HG02623 (cell line): ENCODE data around the gene NCBP2L.

Experiments
- ATAC-seq: cut with Tn5 transposase; IDR thresholded peaks from one replicate; pipeline ENCODE4 v1.9.1; 2021; ENCODE audit warnings: moderate library complexity; ENCODE audit not compliant: unreplicated experiment

The NCBP2L gene

DNA sequence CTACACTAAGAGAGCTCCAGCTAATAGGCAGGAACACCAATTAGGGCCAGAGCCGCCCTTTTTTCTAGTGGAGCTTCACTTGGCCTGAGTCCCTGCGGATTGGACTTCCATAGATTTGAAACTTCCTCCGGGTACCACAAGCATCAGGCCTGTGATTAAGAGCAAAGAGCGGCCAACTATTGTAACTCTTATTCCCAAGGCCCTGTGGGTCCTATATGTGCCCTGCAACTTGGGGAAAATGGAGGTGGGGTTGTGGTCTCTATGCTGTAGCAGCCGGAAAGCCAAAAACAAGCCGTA, at the start of gene NCBP2L:
TSS of gene NCBP2L (plus strand) at position 198 of the 297 bp plus-strand sequence. CDS start 16,488 bp downstream, outside the sequence.
- ATAC-seq: no peak

DNA sequence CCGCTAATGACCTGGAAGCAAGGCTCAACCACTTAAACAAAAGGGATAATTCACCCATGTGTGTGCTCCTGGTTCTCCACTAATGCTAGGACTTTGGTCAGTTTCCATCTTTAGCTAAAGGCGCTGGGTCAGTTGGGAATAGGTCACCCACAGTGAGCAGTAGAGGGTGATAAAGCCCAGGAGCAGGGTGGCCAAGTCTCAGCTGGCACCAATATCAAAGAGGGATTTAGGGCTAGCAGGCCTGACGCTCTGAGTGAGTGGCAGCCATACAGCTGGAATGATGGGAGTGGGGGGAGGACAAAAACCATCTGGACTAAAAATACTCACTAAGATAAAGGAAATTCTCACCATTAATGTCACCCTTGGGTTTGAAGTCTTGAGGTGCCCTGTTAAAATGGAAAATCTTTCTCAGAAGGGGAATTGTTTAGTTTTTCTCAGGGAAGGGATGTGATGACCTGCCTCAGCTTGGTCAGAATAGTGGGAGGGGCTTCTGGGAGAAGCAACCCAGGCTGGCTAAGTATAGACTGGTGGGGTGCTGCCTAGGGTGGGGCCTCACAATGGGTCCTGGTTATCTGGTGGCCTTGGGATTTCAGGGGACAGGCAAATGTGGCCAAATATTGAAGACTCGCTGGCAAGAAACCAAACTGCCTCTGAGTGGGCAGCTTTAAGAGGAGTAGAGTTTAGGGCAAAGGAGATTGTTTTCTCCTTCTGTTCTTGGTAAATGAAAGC, 49.0 kb upstream of the NCBP2L start:
- no peak for ATAC-seq

DNA sequence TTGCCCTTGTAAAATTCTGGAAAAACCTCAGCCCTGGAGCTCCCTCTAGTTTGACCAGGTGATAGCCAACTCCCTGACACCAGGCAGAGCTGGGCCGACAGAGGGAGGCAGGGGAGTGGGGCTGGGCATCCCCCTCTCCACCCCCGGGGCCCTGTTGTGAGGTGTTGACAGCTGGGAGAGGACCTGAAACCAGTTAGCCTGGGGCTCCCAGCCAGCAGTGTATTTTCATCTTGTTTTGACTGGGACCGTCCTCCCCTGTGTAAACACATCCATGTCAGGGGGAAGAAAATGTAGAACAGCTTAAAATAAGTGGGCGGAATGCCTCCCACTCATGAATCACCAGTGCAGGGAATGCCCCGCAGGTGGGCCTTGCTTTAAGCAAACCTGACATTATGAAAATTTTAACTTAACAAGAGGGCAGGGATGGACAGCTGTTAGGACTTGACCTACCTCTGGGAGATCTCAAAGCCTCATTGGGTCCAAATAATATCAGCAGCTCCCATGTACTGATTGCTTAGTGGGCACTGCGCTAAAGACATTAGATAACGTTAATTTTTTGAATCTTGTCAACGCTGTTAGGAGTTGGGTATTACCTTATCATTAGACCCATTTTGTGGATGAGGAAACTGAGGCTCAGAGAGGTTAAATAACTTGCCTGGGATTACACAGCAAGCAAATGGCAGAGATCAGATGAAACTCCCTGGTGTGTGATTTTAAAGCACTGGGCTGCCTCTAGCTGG, 47.8 kb upstream of the NCBP2L start:
- ATAC-seq: peak; percentile 83

DNA sequence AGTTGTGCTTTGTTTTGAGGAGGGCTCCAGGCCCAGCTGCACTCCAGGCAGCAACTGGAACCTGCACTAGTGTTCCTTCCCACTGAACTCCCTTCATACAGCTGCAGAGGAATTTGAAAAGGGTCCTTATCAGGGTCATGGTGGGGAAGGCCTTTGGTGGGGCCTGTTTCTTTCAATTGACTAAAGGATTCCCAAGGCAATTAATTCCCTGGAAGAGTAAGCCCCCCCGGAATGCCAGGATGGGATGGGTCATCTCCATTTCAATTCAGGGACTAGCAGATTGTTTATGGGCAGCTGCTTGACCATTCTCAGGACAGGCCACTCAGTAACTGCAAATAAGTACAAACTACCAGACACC, 47.3 kb upstream of the NCBP2L start:
- no peak for ATAC-seq

DNA sequence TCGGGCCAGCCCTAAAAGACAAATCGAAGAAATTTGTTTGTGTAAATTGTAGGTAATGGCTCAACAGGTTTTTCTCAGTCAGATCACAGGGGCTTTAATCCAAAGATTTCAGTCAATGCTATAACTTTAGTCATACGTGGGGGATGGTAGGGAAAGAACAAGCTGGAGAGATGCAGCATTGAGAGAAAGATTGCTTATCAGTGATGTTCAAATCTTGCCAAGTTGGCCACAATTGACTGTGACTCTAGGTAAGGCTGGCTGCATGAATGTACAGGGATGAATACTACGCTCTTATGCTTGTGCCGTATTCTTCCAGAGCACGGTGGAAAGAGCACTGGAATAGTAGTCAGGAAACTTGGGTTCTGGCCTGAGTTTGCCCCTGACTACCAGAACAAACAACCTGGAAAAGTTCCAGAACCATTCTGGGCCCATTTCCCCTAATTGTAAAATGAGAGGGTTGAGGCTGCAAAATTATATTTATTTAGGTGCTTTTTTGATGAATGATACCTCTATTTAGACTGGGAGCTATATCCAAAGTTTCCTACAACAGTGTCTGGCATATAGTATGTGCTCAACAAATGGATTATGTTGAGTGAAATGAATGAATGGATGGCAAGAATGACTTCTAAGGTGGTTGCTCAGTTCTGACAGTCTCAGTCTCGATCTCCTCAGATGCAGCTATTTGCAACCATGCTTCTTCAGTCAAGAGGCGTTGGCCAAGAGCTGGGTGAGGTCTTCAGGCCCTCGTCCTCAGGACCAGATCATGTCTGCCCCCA, 46.4 kb upstream of the NCBP2L start:
- no peak for ATAC-seq

DNA sequence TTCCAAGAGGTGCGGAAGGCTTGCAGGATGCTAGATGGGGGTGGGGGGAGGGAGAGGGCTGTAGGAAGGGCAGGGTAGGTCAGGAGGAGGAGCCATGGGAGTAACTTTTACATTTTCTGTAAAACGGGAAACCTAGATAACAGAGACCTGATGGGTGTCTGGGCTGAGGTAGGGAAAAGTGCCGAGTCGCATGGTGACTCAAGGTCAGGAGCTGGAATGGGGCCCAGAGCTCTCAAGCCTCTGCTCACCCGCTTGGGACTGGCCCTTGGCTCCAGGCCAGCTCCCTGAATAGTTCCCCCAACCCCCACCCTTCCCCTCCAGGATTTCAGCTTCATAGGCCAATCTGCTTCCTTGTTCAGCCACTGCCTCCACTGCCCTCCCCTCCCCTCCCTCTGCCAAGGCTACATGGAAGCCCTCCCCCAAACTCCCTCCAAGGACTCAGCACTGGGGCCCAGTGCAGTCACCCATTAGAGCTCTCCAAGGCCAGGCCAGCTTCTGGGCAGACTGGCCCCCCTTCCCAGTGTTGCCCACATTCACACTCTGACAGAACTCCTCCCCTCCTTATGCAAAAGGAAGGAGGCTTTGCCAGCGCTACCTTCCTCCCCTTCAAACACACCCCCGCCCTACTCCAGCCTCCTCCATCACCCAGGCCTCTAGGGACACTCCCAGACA, 45.6 kb upstream of the NCBP2L start:
- ATAC-seq: no peak

DNA sequence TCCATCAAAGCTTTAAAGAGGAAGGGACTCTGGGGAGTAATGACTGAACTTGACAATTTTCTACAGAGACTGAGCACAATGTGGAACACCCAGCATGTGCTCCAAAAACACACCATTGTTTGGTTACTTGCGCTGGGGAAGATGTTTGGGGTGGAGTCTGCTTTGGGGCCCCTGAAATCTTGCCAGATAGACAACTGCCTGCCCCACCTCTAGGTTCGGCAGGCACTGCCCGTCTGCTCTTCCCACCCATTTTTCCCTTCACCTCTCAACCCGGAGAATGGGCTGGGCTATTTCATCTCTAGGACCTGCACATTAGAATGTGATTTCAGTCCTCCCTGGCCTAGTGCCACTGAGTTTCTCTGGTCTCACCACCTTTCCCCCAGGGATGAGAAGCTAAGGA, 43.8 kb upstream of the NCBP2L start:
- no peak for ATAC-seq

DNA sequence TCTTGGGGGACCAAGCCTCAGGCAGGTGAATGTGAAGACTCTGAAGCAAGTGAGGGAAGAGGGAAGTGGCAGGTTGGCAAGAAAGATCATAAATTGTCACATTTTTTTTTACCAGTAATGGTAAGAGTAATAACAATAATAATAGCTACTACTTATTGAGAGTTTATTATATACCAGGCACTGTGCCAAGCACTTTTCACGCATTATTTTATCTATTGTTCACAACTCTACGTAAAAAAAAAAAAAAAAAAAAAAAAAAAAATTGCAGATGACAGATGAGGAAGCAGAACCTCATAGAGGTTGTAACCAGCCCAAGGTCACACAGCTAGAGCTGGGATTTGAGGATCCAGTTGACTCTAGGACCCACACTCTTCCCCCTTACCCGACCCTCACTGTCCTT, 42.9 kb upstream of the NCBP2L start:
- no peak for ATAC-seq

DNA sequence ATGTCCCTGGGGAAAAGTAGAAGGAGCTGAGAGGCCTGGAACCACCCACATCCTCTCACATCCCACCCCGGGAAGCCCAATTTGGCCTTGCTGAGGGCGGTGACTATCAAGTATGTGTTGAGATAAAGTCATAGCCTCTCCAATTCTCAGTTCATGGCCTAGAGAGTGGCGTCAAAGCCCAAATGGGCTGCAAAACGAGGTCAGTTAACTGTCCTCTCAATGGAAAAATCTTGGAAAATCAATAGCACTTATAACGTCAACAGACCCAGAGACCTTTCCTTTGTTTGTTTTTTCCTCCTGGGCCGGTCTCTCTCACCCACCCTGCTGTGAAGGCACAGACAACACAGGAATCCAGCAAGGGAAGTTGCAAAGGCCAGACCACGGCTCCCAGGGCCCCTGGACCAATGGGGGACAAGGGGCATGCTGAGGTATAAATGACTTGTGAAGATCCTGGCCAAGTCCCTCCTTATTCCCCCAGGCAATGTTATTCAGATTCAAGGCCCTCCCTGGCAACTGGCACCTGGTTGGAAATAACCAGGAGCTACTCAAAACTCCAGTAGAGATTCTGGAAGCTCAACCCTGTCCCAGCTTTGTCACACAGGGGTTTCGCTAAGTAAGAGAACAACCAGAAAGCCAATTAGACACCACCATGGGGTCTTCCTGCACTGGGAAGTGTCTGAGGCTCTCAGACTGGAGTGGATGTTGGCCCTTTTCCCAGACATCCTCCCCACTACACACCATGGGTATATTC, 40.6 kb upstream of the NCBP2L start:
- ATAC-seq: no peak

DNA sequence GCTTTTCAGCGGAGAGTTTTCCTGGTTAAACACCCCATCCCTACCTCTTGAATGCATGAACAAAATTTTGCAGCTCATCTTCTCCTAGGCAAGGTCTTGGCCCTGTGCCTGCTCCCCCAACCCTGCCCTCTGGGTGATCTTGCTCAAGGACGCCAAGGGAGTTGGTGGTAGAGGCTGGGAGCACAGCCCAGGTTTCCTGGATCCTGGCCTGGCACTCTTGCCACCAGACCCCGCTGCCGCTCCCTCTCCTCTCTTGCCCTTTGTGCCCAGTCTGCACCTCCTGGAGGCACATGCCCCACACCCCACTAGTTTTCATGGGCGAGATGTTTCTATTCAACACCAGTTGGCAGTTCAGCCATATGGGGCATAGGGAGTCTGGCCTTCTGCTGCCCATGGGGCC, 39.3 kb upstream of the NCBP2L start:
- no peak for ATAC-seq

DNA sequence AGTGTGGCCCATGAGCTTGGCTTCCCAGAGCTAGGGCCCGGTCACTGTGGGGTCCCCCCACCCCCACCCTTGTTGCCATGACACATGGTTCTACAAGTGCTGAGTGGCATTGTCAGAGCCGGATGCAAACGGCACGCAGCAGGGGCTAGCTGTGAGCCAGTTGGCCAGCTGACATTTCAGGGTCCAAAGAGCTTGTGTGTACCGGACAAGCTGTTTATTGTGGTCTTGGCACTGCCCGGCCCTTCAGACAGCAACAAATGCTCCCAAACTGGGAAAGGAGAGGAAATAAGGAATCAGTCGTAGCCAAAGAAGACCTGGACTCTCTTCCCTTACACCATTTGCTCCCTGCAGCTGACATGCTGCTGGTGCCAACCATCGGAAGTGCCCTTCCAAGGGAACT, 38.8 kb upstream of the NCBP2L start:
- no peak for ATAC-seq

DNA sequence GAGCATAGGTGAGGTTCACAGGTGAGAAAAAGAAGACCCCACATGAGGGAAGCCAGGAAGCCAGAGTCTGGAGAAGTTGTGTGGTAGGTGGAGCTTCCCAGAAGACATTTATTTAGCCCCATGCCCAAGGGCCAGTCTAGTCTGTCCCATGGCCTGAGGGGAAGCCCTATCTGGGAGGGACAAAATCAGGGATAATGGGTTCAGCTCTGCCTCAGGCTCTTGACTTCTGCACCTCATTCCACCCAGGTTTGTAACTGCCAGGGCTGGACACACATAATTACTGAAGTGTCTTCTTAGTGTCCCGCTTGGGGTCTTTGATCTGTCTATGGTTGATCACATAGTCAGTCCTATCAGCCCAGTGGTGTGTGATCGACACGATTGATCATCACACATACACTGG, 38.0 kb upstream of the NCBP2L start:
- no peak for ATAC-seq

DNA sequence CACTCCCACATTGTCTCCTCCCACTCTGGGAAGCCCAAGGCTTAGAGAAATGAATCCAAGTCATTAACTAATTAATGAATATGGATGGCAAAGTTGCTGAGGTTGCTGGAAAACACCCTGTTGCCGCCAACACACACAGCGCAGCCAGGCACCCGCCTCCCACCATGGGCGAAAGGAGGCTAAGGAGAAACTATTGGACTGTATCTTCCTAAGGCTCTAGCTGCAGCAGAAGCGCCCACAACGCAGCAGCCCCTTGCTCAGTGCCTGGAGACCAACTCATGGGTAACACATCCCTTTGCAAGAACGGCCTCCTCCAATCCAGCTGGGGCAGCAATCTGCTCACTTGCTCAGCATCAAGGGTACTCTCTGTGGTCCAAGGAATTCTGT, 36.1 kb upstream of the NCBP2L start:
- no peak for ATAC-seq

DNA sequence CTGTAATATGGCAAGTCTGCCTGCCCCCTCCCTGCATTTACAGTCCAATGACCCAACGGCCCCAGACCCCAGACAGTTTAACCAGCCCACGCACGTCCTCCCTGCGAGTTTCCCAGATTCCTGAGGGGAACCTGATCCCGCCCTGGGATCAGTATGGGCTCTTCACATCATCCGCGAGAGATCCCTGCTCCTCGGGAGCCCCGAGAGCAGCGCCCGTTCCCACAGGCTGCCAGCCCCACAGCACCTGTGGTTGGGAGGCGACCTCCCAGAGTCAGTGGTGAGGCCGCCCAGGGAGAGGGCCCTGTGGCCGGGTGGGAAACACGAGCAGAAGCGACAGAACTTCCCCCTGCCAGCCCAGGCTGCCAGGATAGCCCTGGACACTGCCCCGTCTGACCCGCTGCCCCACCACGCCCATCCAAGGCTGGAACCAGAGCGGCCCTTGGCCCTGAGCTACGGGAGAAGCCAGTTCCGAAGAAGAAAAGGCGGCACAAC, 34.8 kb upstream of the NCBP2L start:
- no peak for ATAC-seq

DNA sequence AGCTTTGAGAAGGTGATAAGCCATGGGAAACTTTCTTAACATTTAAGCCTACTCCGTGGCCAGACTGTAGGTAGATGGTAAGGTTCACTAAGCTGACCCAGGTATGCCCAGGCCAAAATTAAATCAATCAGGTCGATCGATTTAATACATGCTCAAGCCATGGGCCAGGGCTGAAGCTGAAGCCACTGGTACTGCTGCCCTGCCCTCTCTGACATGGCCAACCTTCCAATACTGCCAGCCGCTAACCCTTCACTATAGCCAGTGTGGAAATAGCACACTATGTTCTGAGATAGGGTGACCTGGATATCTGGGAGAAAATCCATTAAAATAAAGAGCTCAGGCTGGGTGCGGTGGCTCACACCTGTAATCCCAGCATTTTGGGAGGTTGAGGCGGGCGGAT, 33.5 kb upstream of the NCBP2L start:
- ATAC-seq: no peak

DNA sequence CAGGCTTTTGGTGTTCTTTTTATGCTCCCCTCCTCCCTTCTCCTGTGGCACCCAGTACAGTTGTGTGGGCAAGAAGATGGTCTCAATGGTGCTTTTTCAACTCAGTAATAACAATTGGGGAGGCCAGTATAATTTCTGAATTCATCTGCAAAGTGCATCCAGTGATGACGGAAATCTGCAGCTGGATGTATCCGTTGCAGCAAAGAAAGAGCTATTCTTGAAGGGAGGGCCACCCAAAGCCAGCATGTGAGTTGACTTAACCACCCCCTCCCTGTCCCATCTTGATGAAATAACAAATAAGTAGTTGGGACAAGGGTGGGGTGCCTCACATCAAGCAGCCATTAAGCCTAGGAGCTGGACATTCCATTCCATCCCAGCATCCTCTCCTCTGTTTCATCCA, 32.7 kb upstream of the NCBP2L start:
- no peak for ATAC-seq

DNA sequence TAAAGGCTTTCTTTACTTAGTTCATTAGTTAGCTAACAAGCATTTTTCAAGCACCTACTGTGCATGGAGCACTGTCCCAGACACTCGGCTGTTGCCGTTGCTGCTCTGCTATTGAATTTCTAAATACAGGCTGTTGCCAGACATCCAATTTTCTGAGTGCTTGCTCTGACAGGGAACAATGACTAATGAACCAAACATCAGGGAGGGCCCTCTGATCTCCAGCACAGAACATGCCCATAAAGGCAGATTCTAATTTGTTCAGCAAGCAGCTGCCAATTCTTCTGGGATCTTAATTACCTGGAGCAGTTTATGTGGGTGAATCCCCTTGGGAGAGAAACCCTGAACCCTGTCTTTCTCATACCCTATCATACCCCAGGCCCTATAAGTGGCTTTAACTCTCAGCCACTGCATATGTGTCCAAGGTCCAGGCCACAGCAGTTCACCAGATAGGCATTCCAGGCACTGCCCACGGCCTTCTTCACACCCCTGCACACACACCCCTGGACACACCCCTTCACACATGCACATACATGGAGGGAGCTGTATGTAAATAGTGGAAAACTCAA, 29.9 kb upstream of the NCBP2L start:
- no peak for ATAC-seq

DNA sequence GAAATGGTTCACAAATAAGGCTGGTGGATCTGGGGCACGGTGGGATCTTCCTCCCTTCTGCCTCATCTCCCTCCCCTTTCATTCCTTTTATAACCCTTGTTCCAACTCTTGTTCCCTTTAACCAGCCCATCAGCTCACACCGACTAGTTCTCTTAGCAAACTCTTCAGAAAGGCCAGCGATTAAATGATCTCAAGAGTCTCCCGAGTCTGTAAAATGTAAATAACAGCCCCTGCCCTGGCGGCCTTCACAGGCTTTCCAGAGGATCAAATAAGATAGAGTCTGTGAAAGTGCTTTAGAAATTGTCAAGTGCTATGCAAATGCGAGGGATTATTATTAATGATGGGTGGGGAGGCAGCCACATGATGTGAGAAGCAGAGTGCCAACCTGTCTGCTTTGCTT, 29.0 kb upstream of the NCBP2L start:
- no peak for ATAC-seq

DNA sequence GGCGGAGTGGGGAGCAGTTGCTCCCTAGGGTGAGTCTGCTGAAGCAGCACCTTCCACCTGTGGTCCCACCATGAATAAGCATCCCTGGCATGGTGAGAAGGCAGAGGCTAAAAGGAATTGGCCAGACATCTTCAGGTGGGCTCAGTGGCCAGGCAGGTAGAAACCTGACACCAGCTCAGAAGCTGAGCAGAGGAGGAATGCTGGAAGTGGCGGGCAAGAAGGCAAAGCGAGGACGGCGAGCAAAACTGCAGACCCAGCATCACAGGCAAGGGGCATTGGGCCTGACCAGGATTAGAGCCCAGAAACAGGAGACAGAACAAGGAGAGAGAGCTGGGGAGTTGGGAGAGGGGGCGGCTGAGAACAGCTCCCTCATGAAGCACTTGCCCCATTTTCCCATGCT, 27.3 kb upstream of the NCBP2L start:
- no peak for ATAC-seq

DNA sequence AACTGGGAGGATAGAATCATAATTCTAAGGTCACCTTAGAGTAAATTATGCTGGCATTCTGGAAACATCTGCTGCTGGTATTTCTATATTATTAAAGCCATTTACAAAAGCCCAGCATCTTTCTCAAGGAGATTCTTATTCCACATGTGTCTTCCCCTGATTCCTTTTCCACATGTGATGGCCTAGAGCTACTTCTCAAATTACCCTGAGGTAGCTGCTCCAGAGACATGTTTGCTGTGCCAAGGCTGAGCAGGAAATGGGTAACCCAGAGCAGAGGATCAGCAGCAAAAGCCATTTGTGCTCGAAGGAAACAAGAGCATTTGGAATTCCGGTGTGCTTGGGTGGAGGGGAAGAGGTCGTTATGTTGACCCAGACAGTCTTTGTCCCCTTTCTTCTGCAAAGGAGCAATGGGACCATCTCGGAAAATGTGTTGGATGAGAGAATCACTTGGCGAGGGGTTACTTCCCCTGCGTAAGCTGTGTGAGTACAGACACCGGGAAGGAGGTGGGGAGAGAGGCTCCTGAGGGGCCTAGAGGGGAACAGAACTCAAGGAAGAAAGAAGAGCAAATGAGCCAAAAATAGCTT, 26.6 kb upstream of the NCBP2L start:
- ATAC-seq: no peak
